ENCODE results near the gene LUC7L3. TPM values are rescaled to one million over a fixed set of nuclear protein-coding genes. Genes with fewer than 3 reads are reported as not detected.
"Not testable (repeated sequence)": the region's sequence is repeated elsewhere in the genome, so short reads cannot be mapped to it uniquely, and the experiment has no call there.

Gene LUC7L3
- total RNA-seq, 1 donor from 2014 or later = 43.6 TPM

DNA sequence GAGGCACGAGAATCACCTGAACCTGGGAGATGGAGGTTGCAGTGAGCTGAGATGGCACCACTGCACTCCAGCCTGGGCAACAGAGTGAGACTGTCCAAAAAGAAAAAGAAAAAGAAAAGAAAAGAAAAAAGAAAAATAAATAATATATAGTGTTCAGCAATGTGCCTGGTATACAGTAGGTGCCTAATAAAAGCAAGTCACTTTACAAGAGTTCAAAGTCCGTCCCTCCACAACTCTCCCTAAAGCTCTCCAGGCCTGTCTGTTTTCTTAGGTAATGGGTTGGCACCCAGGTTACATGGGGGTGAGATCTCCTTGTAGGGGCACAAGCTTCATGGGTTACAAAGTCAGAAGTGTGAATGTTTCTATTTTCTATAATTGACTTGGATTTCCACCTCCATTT lies 64.5 kb downstream of the LUC7L3 start:
- no peak for ATAC-seq

DNA sequence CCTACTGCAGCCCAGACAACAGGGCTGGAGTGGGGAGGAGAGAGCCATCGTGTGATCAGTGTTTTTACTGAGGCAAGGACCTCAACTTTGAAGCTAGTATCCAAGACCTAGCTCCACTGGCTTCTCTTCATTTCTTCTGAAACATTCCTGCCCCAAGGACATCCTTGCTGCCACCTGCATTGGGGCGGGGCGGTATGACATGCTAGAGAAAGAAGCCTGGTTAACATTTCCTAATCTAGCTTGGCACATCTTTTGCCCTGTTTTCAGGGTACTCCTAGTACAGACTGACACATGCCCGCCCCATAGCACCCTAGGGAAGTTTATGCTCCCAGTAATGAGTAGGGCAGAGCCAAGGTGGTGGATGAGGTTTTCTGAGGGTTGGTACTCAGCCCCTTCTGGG lies 65.7 kb downstream of the LUC7L3 start:
- peak; percentile 47 for ATAC-seq

DNA sequence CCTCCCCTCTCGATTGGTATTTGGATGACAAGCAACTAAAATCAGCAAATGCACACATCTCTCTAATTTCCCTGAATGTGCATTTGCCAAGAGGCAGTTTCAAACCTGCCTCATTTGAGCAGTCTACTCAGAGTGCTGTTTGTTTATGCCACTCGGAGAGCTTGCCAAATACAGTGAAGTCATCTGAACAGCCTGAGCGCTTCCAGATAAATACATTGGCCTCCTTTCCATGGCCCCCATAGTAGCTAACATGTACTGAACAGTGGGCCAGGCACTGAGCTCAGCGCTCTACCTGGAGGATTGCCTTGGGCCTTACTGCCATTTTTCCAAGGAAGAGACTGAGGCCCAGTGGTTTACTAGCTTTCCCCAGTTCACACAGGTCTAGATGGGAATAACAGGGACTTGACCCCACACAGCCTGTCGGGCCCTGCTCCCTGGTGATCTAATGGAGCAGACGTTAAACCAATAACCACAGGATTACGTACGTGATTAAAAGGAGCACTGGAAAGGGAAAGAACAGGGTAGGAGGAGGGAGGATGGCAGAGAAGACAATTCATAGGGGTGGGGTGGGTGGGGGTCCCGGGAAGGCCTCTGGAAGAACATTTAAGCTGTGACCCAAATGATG lies 66.7 kb downstream of the LUC7L3 start:
- ATAC-seq = peak; percentile 58

GRCh38 chr17:50787106-50787505 lies 67.7 kb downstream of the LUC7L3 start:
- ATAC-seq = peak; percentile 29

- no peak for ATAC-seq
Observed at GRCh38 chr17:50790618-50791017, 71.2 kb downstream of the LUC7L3 start.

GRCh38 chr17:50792132-50792531 lies 72.7 kb downstream of the LUC7L3 start:
- ATAC-seq = no peak

GRCh38 chr17:50793007-50793406 lies 73.6 kb downstream of the LUC7L3 start:
- ATAC-seq = no peak

DNA sequence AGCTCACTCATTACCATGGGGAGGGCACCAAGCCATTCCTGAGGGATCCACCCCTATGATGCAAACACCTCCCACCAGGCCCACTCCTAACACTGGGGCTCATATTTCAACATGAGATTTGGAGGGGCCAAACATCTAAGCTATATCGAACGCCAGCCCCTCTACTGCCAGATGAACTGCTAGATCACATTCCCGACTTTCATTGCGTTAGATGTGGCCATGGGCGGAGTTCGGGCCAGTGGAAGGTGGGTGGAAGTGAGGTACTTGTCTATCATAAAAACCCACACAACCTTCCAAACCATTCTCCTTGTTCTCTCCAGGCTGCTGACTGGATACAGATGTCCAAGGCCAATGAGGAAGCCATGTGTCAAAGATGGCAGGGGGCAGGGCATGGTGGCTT lies 75.0 kb downstream of the LUC7L3 start:
- no peak for ATAC-seq

DNA sequence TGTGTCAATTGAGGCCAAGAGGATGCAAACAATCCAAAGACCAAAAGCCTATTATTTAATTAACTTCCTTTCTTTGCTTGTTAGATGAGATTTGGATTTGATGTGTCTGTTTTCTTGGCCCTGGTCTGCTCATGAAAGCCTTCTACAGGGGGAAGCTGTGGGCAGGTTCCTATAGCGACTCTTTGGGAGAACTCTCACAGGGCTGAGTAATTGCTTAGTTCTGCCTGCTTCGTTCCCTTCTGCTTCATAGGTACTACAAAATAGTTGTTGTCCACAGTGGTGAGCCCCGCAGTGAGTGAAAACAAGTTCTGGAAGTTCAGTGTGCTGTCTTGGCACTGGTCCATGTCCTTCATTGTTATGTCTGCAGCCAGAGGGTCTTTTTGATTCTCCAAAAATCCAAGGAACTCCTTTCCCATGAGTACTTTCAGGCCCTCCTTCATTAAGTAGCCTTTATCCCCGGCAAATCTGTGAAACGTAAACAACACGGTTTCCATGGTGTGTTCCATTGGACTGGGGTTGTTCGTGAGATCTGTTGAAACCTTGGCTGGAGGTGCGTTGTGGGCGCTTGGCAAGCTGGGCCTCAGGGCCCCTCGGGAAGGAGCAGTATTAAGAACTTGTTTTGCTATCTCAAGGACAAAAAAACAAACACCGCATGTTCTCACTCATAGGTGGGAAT lies 77.9 kb downstream of the LUC7L3 start:
- ATAC-seq = no peak

GRCh38 chr17:50798424-50799288 lies 79.3 kb downstream of the LUC7L3 start:
- peak; percentile 75 for ATAC-seq

DNA sequence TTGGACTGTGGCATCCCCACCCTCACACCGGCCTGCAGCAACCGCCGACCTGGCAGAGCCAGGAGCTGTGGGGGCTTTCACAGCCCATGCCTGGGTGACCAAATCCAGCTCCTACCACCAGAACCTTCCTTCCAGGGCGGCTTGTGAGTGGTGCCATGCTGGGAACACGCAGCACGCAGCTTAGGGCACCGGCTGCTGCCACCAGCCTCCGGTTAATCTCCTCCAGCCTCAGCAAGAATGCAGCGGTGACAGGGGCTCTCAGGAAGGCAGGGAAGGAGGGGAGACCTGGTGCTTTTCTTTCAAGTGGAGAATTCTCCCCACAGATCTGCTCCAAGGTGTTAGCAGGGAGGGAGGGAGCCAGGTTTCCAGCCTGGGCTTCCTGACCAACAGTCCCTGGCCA lies 80.2 kb downstream of the LUC7L3 start:
- no peak for ATAC-seq

GRCh38 chr17:50800196-50800700 lies 80.8 kb downstream of the LUC7L3 start:
- ATAC-seq = no peak

- ATAC-seq = no peak
Observed at GRCh38 chr17:50802609-50803571, 83.5 kb downstream of the LUC7L3 start.

- ATAC-seq = no peak
Observed at GRCh38 chr17:50803676-50804075, 84.3 kb downstream of the LUC7L3 start.

DNA sequence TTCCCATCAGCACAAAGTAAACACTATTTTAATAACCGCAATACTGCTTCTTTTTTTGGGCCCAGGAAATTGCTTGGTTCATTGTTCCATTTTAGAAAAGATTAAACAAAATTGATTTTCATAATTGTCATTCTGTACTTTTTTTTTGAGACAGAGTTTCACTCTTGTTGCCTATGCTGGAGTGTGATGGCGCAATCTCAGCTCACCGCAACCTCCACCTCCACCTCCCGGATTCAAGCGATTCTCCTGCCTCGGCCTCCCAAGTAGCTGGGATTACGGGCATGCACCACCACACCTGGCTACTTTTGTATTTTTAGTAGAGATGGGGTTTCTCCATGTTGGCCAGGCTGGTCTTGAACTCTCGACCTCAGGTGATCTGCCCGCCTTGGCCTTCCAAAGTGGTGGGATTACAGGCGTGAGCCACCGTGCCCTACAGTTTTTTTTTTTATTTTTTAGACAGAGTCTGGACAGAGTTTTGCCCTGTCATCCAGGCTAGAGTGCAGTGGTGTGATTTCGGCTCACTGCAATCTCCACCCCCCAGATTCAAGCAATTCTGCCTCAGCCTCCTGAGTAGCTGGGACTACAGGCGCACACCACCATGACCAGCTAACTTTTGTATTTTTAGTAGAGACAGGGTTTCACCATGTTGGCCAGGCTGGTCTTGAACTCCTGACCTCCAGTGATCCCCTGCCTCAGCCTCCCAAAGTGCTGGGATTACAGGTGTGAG lies 85.5 kb downstream of the LUC7L3 start:
- ATAC-seq = not testable (repeated sequence)

GRCh38 chr17:50805486-50805885 lies 86.1 kb downstream of the LUC7L3 start:
- no peak for ATAC-seq

Other genes with a start within 250 kb of the LUC7L3 start
- 10.8 TPM for gene RSAD1, start 240.7 kb upstream of the LUC7L3 start, total RNA-seq
- gene MYCBPAP, start 211.2 kb upstream of the LUC7L3 start, total RNA-seq = 0.40 TPM
- gene EPN3, start 186.9 kb upstream of the LUC7L3 start, total RNA-seq = 38.5 TPM
- 16.8 TPM for gene SPATA20, start 172.4 kb upstream of the LUC7L3 start, total RNA-seq
- 0.08 TPM for gene CACNA1G, start 158.9 kb upstream of the LUC7L3 start, total RNA-seq
- 17.6 TPM for gene ABCC3, start 84.7 kb upstream of the LUC7L3 start, total RNA-seq
- 15.9 TPM for gene ANKRD40, start 11.7 kb upstream of the LUC7L3 start, total RNA-seq
- not detected for gene ANKRD40CL, start 47.9 kb downstream of the LUC7L3 start, total RNA-seq
- not detected for gene WFIKKN2, start 116.0 kb downstream of the LUC7L3 start, total RNA-seq
- gene TOB1, start 146.8 kb downstream of the LUC7L3 start, total RNA-seq = 60.8 TPM